Measurements from ENCODE around the gene PIGS.

DNA sequence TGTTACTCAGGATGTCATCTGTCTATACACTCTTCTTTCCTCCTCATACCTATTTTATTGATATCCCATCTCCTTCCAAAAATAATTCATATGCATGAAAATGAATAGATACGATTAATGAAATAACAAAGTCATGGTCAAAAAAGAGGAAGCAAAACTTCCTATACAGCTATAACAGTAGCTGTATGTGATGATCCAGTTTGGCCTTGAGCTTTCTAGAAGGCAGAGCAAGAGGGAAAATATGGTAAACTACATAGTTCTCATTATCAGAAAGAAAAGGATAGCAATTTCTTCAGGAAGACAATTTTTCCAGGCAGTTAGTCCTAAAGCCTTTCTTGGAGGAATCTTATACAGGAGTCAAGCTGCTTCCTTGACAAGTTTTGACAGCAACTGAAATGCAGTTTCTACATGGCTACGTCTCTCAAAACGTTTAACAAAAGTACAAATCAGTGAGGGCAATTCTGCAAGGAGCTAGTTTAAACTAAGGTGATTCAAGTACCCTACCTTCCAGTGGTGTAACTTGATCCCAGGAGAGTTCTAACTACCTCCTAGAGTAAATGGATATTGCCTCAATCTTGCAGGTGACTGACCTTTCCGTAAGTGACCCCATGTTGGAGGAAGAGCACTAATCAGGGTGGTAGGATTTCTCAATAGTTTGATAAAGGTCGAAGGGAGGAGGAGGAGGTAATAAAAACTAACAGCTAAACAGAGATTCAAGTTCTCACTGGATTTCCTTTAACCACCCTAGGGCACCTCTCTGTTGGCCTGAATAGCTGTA lies 26.5 kb upstream of the PIGS start:
- TF ChIP-seq ZSCAN31 (CRISPR knock-in tag; IDR thresholded peaks at IDR 0.05; ENCODE audit: low read depth) (no peak), NR3C1 (CRISPR knock-in tag; IDR thresholded peaks at IDR 0.05) (no peak), SOX13 (IDR thresholded peaks at IDR 0.05) (no peak), SOX13 (CRISPR knock-in tag; conservative IDR thresholded peaks at IDR 0.05 in 1 of 2, IDR thresholded peaks at IDR 0.05 in 1 of 2) (no peak), AKAP8 (CRISPR knock-in tag; IDR thresholded peaks at IDR 0.05) (no peak), ZKSCAN1 (IDR thresholded peaks at IDR 0.05; ENCODE audit: low read length) (no peak)
- TF ChIP-seq, protein P1, sequence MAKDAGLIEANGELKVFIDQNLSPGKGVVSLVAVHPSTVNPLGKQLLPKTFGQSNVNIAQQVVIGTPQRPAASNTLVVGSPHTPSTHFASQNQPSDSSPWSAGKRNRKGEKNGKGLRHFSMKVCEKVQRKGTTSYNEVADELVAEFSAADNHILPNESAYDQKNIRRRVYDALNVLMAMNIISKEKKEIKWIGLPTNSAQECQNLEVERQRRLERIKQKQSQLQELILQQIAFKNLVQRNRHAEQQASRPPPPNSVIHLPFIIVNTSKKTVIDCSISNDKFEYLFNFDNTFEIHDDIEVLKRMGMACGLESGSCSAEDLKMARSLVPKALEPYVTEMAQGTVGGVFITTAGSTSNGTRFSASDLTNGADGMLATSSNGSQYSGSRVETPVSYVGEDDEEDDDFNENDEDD (CRISPR knock-in tag; IDR thresholded peaks at IDR 0.05; ENCODE audit: borderline replicate concordance) = no peak
